CD4-positive, alpha-beta T cell treated with Interferon alpha-2 for 1 hour (primary cell): ENCODE results near the gene KLHL8.

Experiments used
- DNase-seq, 2 donors: peaks; one replicate each; pipeline ENCODE4 v3.0.0-alpha.2; 2020 to 2022

Gene KLHL8

GRCh38 chr4:87220094-87220822, at the start of gene KLHL8:
Gene KLHL8, minus strand, starts transcription at chr4:87220618. Its CDS starts 25,079 bp downstream, at chr4:87195539.
- peak; percentile 87 to 90 for DNase-seq

- DNase-seq = peak in 1 of 2 donors; percentile 3
Measured at GRCh38 chr4:87270144-87270543, 49.7 kb upstream of the KLHL8 start.

- DNase-seq = no peak
Measured at GRCh38 chr4:87268411-87268810, 48.0 kb upstream of the KLHL8 start.

- DNase-seq = no peak
Measured at GRCh38 chr4:87266986-87267385, 46.6 kb upstream of the KLHL8 start.

- no peak for DNase-seq
Measured at GRCh38 chr4:87262886-87263285, 42.5 kb upstream of the KLHL8 start.

- no peak for DNase-seq
Measured at GRCh38 chr4:87260477-87260876, 40.1 kb upstream of the KLHL8 start.

- DNase-seq = no peak
Measured at GRCh38 chr4:87258677-87259076, 38.3 kb upstream of the KLHL8 start.

- no peak for DNase-seq
Measured at GRCh38 chr4:87257523-87257922, 37.1 kb upstream of the KLHL8 start.

- no peak for DNase-seq
Measured at GRCh38 chr4:87255755-87256154, 35.3 kb upstream of the KLHL8 start.

GRCh38 chr4:87251106-87251505, 30.7 kb upstream of the KLHL8 start:
- DNase-seq = no peak

GRCh38 chr4:87250294-87250693, 29.9 kb upstream of the KLHL8 start:
- no peak for DNase-seq

- no peak for DNase-seq
Measured at GRCh38 chr4:87249332-87250019, 29.1 kb upstream of the KLHL8 start.

- no peak for DNase-seq
Measured at GRCh38 chr4:87243426-87244053, 23.1 kb upstream of the KLHL8 start.

GRCh38 chr4:87241336-87241735, 20.9 kb upstream of the KLHL8 start:
- DNase-seq = no peak

- no peak for DNase-seq
Measured at GRCh38 chr4:87240341-87240740, 19.9 kb upstream of the KLHL8 start.

GRCh38 chr4:87239821-87240220, 19.4 kb upstream of the KLHL8 start:
- no peak for DNase-seq

- no peak for DNase-seq
Measured at GRCh38 chr4:87239194-87239593, 18.8 kb upstream of the KLHL8 start.

GRCh38 chr4:87236861-87237260, 16.4 kb upstream of the KLHL8 start:
- DNase-seq = no peak

GRCh38 chr4:87235020-87235671, 14.7 kb upstream of the KLHL8 start:
- no peak for DNase-seq

- DNase-seq = no peak
Measured at GRCh38 chr4:87232216-87232615, 11.8 kb upstream of the KLHL8 start.

GRCh38 chr4:87230806-87231205, 10.4 kb upstream of the KLHL8 start:
- no peak for DNase-seq

- DNase-seq = no peak
Measured at GRCh38 chr4:87229979-87230378, 9.6 kb upstream of the KLHL8 start.

GRCh38 chr4:87228262-87228860, 7.9 kb upstream of the KLHL8 start:
- no peak for DNase-seq
